GM10266 (cell line): Measurements from ENCODE around the gene MCF2L.

ENCODE experiments used
- DNase-seq: peaks from one replicate; pipeline ENCODE4 v3.0.0; 2012; ENCODE audit errors: extremely low spot score
- TF ChIP-seq, protein P1 (sequence below): IDR thresholded peaks from 2 replicates; pipeline ENCODE4 v1.5.1; 2012; ENCODE audit warnings: mild to moderate bottlenecking, low read depth; ENCODE audit not compliant: control insufficient read depth, insufficient read depth; ENCODE audit errors: missing control alignments

The MCF2L gene

DNA sequence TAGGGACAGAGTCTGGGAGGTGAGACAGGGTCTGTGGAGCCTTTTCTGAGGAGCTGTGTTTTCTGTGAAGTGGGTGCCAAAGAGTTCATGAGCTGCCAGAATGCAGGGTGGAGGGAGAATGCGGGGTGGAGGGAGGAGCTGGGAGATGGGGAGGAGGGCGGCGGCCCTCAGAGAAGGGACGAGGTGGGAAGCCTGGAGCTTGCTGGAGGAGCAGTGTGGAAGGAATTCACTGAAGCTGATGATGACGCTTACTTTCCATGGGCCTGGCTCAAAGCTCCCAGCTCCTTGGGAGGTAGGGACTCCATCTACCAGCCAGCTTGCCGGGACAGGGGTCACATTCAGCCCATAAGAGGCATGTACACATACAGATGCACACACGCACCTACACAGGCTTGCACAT lies 62.5 kb downstream of the MCF2L start:
- DNase-seq: no peak
- TF ChIP-seq, protein P1, sequence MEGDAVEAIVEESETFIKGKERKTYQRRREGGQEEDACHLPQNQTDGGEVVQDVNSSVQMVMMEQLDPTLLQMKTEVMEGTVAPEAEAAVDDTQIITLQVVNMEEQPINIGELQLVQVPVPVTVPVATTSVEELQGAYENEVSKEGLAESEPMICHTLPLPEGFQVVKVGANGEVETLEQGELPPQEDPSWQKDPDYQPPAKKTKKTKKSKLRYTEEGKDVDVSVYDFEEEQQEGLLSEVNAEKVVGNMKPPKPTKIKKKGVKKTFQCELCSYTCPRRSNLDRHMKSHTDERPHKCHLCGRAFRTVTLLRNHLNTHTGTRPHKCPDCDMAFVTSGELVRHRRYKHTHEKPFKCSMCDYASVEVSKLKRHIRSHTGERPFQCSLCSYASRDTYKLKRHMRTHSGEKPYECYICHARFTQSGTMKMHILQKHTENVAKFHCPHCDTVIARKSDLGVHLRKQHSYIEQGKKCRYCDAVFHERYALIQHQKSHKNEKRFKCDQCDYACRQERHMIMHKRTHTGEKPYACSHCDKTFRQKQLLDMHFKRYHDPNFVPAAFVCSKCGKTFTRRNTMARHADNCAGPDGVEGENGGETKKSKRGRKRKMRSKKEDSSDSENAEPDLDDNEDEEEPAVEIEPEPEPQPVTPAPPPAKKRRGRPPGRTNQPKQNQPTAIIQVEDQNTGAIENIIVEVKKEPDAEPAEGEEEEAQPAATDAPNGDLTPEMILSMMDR: no peak

DNA sequence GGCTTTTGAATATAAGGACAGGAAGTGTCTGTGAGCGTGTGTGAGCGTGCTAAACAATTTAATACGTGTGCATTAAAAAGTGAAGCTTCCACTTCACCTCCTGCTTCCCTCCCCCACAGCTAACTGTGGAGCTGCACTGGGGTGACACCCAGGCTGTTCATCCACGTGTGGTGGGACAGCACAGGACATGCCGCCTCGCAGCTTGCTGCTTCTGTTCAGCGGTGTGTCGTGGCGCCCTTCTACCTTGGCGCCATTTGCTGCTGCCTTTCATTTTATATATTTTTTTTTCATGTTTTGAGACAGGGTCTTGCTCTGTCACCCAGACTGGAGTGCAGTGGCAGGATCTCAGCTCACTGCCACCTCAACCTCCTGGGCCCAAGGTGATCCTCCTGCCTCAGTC lies 63.3 kb downstream of the MCF2L start:
- DNase-seq: no peak
- TF ChIP-seq, protein P1: no peak

DNA sequence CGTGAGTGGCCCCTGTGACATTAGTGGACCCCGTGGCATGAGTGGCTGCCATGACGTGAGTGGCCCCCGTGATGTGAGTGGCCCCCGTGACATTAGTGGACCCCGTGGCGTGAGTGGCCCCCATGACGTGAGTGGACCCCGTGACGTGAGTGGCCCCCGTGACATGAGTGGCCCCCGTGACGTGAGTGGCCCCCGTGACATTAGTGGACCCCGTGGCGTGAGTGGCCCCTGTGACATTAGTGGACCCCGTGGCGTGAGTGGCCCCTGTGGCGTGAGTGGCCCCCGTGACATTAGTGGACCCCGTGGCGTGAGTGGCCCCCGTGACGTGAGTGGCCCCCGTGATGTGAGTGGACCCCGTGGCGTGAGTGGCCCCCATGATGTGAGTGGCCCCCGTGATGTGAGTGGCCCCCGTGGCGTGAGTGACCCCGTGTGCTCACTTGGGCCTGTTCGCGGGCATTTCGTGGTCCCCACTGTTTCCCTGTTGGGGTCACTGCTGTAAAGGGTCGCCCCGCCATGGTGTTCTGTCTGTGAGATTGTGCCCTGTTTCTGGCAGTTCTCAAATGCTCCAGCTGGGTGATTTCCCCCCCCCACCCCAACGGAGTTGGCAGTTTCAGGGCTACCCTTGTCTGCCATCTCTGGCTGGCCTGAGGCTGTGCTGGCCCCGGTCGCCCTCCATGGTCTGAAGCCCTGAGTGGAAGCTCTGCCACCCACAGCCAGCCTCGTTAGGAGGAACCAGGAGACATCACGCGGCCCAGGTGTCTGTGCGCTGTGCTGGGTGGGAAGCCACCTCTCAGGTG lies 64.2 kb downstream of the MCF2L start:
- TF ChIP-seq, protein P1: no peak
- DNase-seq: no peak

DNA sequence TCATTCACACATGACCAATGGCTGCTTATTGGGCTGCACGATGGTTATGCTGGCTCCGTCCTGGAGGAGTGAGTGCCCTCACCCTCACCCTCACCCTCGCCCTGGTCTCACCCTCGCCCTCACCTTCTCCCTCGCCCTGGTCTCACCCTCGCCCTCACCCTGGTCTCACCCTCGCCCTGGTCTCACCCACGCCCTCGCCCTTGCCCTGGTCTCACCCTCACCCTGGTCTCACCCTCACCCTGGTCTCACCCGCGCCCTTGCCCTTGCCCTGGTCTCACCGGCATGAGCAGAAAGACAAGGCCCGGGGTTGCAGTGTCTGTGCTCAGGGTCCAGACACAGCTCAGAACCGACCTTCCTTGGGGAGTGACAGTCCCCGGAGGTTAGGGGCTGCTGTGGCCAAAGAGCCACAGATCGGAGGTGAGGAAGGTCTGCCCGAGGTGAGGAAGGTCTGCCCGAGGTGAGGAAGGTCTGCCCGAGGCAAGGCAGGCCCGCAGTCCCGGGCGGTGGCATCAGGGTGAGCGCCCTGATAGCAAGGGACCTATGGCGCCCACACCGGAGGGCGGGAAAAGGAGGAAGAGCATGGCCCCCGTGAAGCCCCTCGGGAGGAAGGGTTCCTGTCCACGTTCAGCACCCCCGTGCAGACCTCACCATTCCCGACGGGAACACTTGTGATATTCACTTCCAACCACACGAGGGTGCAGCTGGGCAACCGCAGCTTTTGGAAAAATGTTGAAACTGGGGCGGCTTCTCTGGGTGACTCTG lies 65.6 kb downstream of the MCF2L start:
- TF ChIP-seq, protein P1: no peak
- no peak for DNase-seq

DNA sequence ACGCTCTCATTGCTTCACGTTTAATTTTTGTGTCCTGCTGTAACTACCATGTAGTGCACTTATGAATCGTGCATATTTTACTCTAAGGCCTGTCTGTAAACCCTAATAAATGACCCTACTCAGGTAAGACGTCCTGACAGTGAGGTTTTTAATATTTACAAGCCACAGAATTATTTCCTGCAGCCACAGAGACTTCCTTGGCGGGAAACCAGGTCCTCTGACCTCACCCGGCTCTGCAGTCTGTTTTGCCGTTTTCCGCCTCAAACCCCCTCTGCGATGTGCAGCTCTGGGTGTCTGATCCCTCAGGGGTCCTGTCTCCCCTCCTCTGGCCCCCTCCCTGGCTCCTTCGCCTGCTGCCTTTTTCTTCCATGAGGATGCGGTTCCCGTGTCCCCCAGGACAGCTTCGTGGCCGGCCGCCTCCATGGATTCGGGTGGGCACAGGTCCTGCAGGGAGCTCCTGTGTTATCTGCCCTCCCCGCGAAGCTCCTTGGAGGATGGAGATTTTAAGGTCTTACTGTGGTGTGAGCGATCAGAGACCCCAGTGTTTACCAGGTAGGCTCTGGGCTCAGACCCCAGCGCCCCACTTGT lies 66.3 kb downstream of the MCF2L start:
- DNase-seq: no peak
- TF ChIP-seq, protein P1: no peak

DNA sequence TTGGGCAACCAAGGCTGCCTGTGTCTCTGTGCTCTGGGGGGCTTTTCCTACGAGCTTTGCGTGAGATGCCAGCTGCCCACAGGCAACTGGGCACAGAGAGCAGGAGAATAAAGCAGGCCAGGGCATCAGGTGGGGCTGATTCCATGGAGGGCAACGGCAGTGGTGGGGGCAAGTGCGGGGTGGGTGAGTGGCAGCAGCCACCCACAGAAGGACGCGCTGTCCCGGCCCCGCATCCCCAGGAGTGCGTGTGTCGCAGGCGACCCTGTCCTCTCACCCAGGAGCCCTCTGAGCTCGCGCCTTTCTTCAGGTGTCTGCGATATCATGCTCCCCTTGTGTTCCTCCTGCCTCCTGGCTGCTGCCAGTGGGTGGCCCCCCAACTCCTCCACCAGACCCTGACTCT lies 67.4 kb downstream of the MCF2L start:
- TF ChIP-seq, protein P1: no peak
- DNase-seq: no peak
